GM23338 (cell line): ENCODE measurements around the gene GTF2H4.

Source experiments
- CREB1 ChIP-seq: fragments of 250-450 bp; sonication (Bioruptor Pico); IDR thresholded peaks from 2 replicates; pipeline ENCODE4 v1.5.0; 2020; ENCODE audit warnings: low read depth, mild to moderate bottlenecking, moderate library complexity
- CTCF ChIP-seq, 2 experiments: fragments of 200-600 bp in 1 of 2; sonication (generic) in 1 of 2; conservative IDR thresholded peaks; 2 replicates each; pipeline versions ENCODE4 v1.5.1 to v1.6.1; 2016 to 2017; ENCODE audit warnings: antibody characterized with exemption in 2 of 2, low read depth in 2 of 2, mild to moderate bottlenecking in 2 of 2, moderate library complexity in 1 of 2
- EZH2 ChIP-seq: fragments of 200-600 bp; sonication (generic); IDR thresholded peaks from one replicate; pipeline ENCODE4 v1.8.0; 2017; ENCODE audit warnings: antibody characterized with exemption, mild to moderate bottlenecking, low read depth; ENCODE audit not compliant: unreplicated experiment
- POLR2AphosphoS5 ChIP-seq: IDR thresholded peaks from 2 replicates; pipeline ENCODE4 v1.6.1; 2016; ENCODE audit warnings: antibody characterized with exemption, low read depth
- STAT1 ChIP-seq: IDR thresholded peaks from one replicate; pipeline ENCODE4 v1.6.1; 2016; ENCODE audit warnings: antibody characterized with exemption; ENCODE audit not compliant: unreplicated experiment
- ZNF331 ChIP-seq: fragments of 250-450 bp; sonication (Bioruptor Pico); IDR thresholded peaks from 2 replicates; pipeline ENCODE4 v1.5.0; 2020; ENCODE audit warnings: low read depth, mild to moderate bottlenecking, moderate library complexity
- ZNF462 ChIP-seq: fragments of 250-450 bp; sonication (Bioruptor Pico); IDR thresholded peaks from 2 replicates; pipeline ENCODE4 v1.5.0; 2020; ENCODE audit warnings: mild to moderate bottlenecking, moderate library complexity
- TF ChIP-seq, protein P1 (sequence below): IDR thresholded peaks from one replicate; pipeline ENCODE4 v1.6.1; 2018; ENCODE audit warnings: antibody characterized with exemption; ENCODE audit not compliant: unreplicated experiment

GRCh38 chr6:30930506-30930905 is 22.5 kb downstream of the GTF2H4 start:
- TF ChIP-seq CTCF (conservative IDR thresholded peaks at IDR 0.05; ENCODE audit: low read depth in 2 of 2) (no peak), EZH2 (no peak), POLR2AphosphoS5 (no peak), ZNF462 (no peak), STAT1 (no peak), ZNF331 (CRISPR knock-in tag) (no peak), CREB1 (CRISPR knock-in tag) (no peak)
- TF ChIP-seq, protein P1, sequence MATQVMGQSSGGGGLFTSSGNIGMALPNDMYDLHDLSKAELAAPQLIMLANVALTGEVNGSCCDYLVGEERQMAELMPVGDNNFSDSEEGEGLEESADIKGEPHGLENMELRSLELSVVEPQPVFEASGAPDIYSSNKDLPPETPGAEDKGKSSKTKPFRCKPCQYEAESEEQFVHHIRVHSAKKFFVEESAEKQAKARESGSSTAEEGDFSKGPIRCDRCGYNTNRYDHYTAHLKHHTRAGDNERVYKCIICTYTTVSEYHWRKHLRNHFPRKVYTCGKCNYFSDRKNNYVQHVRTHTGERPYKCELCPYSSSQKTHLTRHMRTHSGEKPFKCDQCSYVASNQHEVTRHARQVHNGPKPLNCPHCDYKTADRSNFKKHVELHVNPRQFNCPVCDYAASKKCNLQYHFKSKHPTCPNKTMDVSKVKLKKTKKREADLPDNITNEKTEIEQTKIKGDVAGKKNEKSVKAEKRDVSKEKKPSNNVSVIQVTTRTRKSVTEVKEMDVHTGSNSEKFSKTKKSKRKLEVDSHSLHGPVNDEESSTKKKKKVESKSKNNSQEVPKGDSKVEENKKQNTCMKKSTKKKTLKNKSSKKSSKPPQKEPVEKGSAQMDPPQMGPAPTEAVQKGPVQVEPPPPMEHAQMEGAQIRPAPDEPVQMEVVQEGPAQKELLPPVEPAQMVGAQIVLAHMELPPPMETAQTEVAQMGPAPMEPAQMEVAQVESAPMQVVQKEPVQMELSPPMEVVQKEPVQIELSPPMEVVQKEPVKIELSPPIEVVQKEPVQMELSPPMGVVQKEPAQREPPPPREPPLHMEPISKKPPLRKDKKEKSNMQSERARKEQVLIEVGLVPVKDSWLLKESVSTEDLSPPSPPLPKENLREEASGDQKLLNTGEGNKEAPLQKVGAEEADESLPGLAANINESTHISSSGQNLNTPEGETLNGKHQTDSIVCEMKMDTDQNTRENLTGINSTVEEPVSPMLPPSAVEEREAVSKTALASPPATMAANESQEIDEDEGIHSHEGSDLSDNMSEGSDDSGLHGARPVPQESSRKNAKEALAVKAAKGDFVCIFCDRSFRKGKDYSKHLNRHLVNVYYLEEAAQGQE = no peak
